Measurements from ENCODE around the gene ARHGEF35.

The ARHGEF35 gene

GRCh38 chr7:144142187-144142586, 53.4 kb downstream of the ARHGEF35 start:
- TF ChIP-seq CTCF (IDR thresholded peaks at IDR 0.05; ENCODE audit: low read depth, low read length): no peak

GRCh38 chr7:144137501-144137900, 58.1 kb downstream of the ARHGEF35 start:
- no peak for TF ChIP-seq CTCF (IDR thresholded peaks at IDR 0.05; ENCODE audit: low read depth, low read length)
- no peak overlapping the region for H3K4me3 ChIP-seq (ENCODE audit: low read depth, low read length)

More at GRCh38 chr7:144142187-144142586, 53.4 kb downstream of the ARHGEF35 start:
- no peak overlapping the region for H3K4me3 ChIP-seq (ENCODE audit: low read depth, low read length)
